HepG2 (cell line): ENCODE results near the gene CCDC197. TPM values are rescaled to one million over a fixed set of nuclear protein-coding genes. Genes with fewer than 3 reads are reported as not detected.

Experiments used
- ATAC-seq: fragments of 200-7000 bp; cut with Tn5 transposase; 3 replicates; pipeline ENCODE4 v1.9.1; 2020; ENCODE audit warnings: mild to moderate bottlenecking, moderate library complexity
- BruUV-seq: library from RNA; stranded (reverse); fragments of 400-500 nt; replicated peaks from 2 replicates; lab custom pipeline; 2021; lab: Mats Ljungman, UMichigan
- CTCF ChIA-PET: fragments of 300-600 bp; formaldehyde crosslinking; extraction: SDS; loops from one replicate; lab custom pipeline; 2021; ENCODE audit warnings: low total read pairs, inconsistent platforms, low intra/inter-chr PET ratio; lab: Yijun Ruan, JAX
- POLR2A ChIA-PET: fragments of 350-600 bp; sonication (Branson Sonifier 250); formaldehyde crosslinking; loops from one replicate; lab custom pipeline; 2020; ENCODE audit warnings: antibody characterized with exemption, inconsistent platforms; lab: Yijun Ruan, JAX
- DNase-seq: peaks from one replicate; pipeline ENCODE4 v3.0.0-alpha.2; 2015; ENCODE audit warnings: low spot score
- FAIRE-seq: peaks from 3 replicates; lab custom pipeline; 2011; peaks lifted over from hg19 to GRCh38; lab: Jason Lieb, UNC
- H2AFZ ChIP-seq: one replicate; pipeline ENCODE4 v1.6.1; 2011; ENCODE audit warnings: low read length, inconsistent platforms
- H3K27ac ChIP-seq: fragments of 300-600 bp; 3 replicates; pipeline ENCODE4 v1.8.0; 2011; ENCODE audit warnings: mixed run types, mild to moderate bottlenecking, mixed read lengths, low read length, inconsistent platforms; ENCODE audit not compliant: insufficient read depth; ENCODE audit errors: extremely low read length
- H3K27me3 ChIP-seq, 2 experiments: fragments of 200-600 bp in 1 of 2; 2 replicates in 1 of 2; 3 replicates in 1 of 2; pipeline versions ENCODE4 v1.6.0 to v1.8.0; 2011; ENCODE audit warnings: low read length in 2 of 2, mild to moderate bottlenecking in 2 of 2, moderate library complexity in 2 of 2, inconsistent platforms in 1 of 2; ENCODE audit not compliant: insufficient read depth in 2 of 2, control insufficient read depth in 1 of 2
- H3K36me3 ChIP-seq, 2 experiments: fragments of 200-600 bp in 1 of 2; replicated peaks in 1 of 2; 2 replicates in 1 of 2; 3 replicates in 1 of 2; pipeline versions ENCODE4 v1.5.1 to v1.8.0; 2011; ENCODE audit warnings: low read length in 2 of 2, inconsistent platforms in 1 of 2; ENCODE audit not compliant: insufficient read depth in 2 of 2, control insufficient read depth in 1 of 2
- H3K4me1 ChIP-seq: 2 replicates; pipeline ENCODE4 v1.5.1; 2012; ENCODE audit warnings: low read length, inconsistent platforms; ENCODE audit not compliant: insufficient read depth
- H3K4me2 ChIP-seq: 2 replicates; pipeline ENCODE4 v1.6.0; 2011; ENCODE audit warnings: low read depth, low read length, inconsistent platforms
- H3K4me3 ChIP-seq, 3 experiments: fragments of 200-600 bp in 1 of 3; sonication (generic), shearing (Covaris generic) in 1 of 3; replicated peaks in 1 of 3; 2 replicates each; pipeline ENCODE4 v1.5.1; 2011 to 2016; ENCODE audit warnings: low read length in 3 of 3, inconsistent platforms in 2 of 3, low read depth in 2 of 3, mild to moderate bottlenecking in 2 of 3, control low read depth in 1 of 3, mixed read lengths in 1 of 3; ENCODE audit not compliant: insufficient read depth in 1 of 3
- H3K79me2 ChIP-seq: one replicate; pipeline ENCODE4 v1.6.1; 2011; ENCODE audit warnings: low read length, inconsistent platforms; ENCODE audit not compliant: insufficient read depth
- H3K9ac ChIP-seq: 2 replicates; pipeline ENCODE4 v1.6.0; 2011; ENCODE audit warnings: mild to moderate bottlenecking, low read depth, low read length, inconsistent platforms; ENCODE audit not compliant: insufficient read depth
- H3K9me3 ChIP-seq: 2 replicates; pipeline ENCODE4 v1.5.1; 2012; ENCODE audit warnings: mild to moderate bottlenecking, low read length
- H4K20me1 ChIP-seq: 2 replicates; pipeline ENCODE4 v1.6.0; 2011; ENCODE audit warnings: inconsistent platforms, mild to moderate bottlenecking, low read length, moderate library complexity; ENCODE audit not compliant: insufficient read depth
- CTCF ChIP-seq: sonication (generic); formaldehyde crosslinking; IDR thresholded peaks from 2 replicates; pipeline ENCODE4 v1.5.0; 2020; ENCODE audit warnings: mild to moderate bottlenecking, missing genetic modification reagents, moderate library complexity
- E2F2 ChIP-seq: sonication (generic); formaldehyde crosslinking; IDR thresholded peaks from 2 replicates; pipeline ENCODE4 v1.4.0; 2020; ENCODE audit warnings: missing genetic modification reagents, borderline replicate concordance
- ELF4 ChIP-seq: sonication (generic); formaldehyde crosslinking; IDR thresholded peaks from 2 replicates; pipeline ENCODE4 v1.5.0; 2020; ENCODE audit warnings: missing genetic modification reagents, mild to moderate bottlenecking, moderate library complexity, borderline replicate concordance
- HIC2 ChIP-seq: sonication (generic); formaldehyde crosslinking; IDR thresholded peaks from 2 replicates; pipeline ENCODE4 v1.9.0; 2022; ENCODE audit warnings: low read depth, missing genetic modification reagents
- KDM1A ChIP-seq: IDR thresholded peaks from 2 replicates; pipeline ENCODE4 v1.6.1; 2016; ENCODE audit warnings: missing compliant biosample characterization
- MAF1 ChIP-seq: sonication (generic); formaldehyde crosslinking; IDR thresholded peaks from 2 replicates; pipeline ENCODE4 v1.5.0; 2020; ENCODE audit warnings: missing genetic modification reagents, borderline replicate concordance
- PHF8 ChIP-seq: sonication (generic); formaldehyde crosslinking; IDR thresholded peaks from 2 replicates; pipeline ENCODE4 v1.5.0; 2020; ENCODE audit warnings: missing genetic modification reagents
- POLR2G ChIP-seq: fragments of 200-400 bp; formaldehyde crosslinking; IDR thresholded peaks from 2 replicates; pipeline ENCODE4 v1.6.1; 2018; ENCODE audit warnings: mild to moderate bottlenecking, low read depth, low read length, moderate library complexity
- SALL1 ChIP-seq: sonication (generic); formaldehyde crosslinking; IDR thresholded peaks from 2 replicates; pipeline ENCODE4 v1.8.0; 2022; ENCODE audit warnings: mild to moderate bottlenecking, missing genetic modification reagents
- SOX6 ChIP-seq, 2 experiments: fragments of 450-650 bp in 1 of 2; sonication (generic) in 1 of 2; formaldehyde crosslinking in 1 of 2; IDR thresholded peaks; 2 replicates each; pipeline versions ENCODE4 v1.4.0 to v1.6.1; 2017 to 2020; ENCODE audit warnings: antibody characterized with exemption in 1 of 2, mild to moderate bottlenecking in 1 of 2, missing genetic modification reagents in 1 of 2
- SYNCRIP ChIP-seq: fragments of 200-400 bp; formaldehyde crosslinking; IDR thresholded peaks from 2 replicates; pipeline ENCODE4 v1.6.1; 2018; ENCODE audit warnings: mild to moderate bottlenecking, low read depth, low read length; ENCODE audit not compliant: insufficient read depth
- TOE1 ChIP-seq: sonication (generic); formaldehyde crosslinking; IDR thresholded peaks from 2 replicates; pipeline ENCODE4 v1.4.0; 2020; ENCODE audit warnings: mild to moderate bottlenecking, missing genetic modification reagents
- ZNF543 ChIP-seq: sonication (generic); formaldehyde crosslinking; IDR thresholded peaks from 2 replicates; pipeline ENCODE4 v1.4.0; 2020; ENCODE audit warnings: mild to moderate bottlenecking, missing genetic modification reagents
- ZNF639 ChIP-seq: conservative IDR thresholded peaks from 2 replicates; pipeline ENCODE4 v1.6.1; 2018; ENCODE audit warnings: missing genetic modification reagents
- ZNF644 ChIP-seq: IDR thresholded peaks from 2 replicates; pipeline ENCODE4 v1.6.1; 2016; ENCODE audit warnings: low read depth
- WGBS: methylation state at CpG from one replicate; pipeline ENCODE4 v1.1.6; 2017; ENCODE audit warnings: low lambda C conversion rate; 5-methylcytosine and 5-hydroxymethylcytosine counted together
- in situ Hi-C: cut with HindIII; loops from 2 replicates; pipeline ENCODE4 v1.10.0; 2017; ENCODE audit warnings: low pct_unique_long_range_greater_than_20kb; ENCODE audit not compliant: extremely low pct_ligation_motif_present
- intact Hi-C: fragments of 100-400 bp; cut with micrococcal nuclease; formaldehyde crosslinking; loops from one replicate; pipeline ENCODE4 v1.10.0; 2022; ENCODE audit not compliant: unreplicated experiment
- polyA plus RNA-seq, 8 experiments: library from polyadenylated mRNA; depleted of rRNA in 3 of 8; stranded (reverse) in 7 of 8; unstranded in 1 of 8; fragments of >200 nt; fragmentation: Illumina TruSeq in 4 of 8; extraction: Trizol in 4 of 8; gene quantifications; 2 replicates each; pipeline versions ENCODE4 v1.2.1 to v1.2.3, GENCODE V29; 2011 to 2016; ENCODE audit warnings: low read depth in 4 of 8, missing spikeins in 1 of 8, mixed read lengths in 1 of 8; ENCODE audit not compliant: insufficient read depth in 1 of 8
- total RNA-seq, 5 experiments: library from RNA; depleted of rRNA; stranded (reverse); fragments of >200 nt; fragmentation: Illumina TruSeq; extraction: Trizol; gene quantifications; 2 replicates each; pipeline ENCODE4 v1.2.3, GENCODE V29; 2016; ENCODE audit warnings: low read depth in 1 of 5

CCDC197 gene
- total and polyA plus RNA-seq, 2 of the 13 experiments (the other 11 are each of a cell fraction or from before 2014, with no cell fraction given), result 0.11 to 0.13 TPM

- H3K4me1 ChIP-seq, result peaks cover 60% of the 10 kb centered on the region
- POLR2A ChIA-PET, result no interaction called here
- H3K79me2 ChIP-seq, result no peaks in the 10 kb centered on the region
- in situ Hi-C loops, result no loop called here
- H3K9ac ChIP-seq, result no peak overlapping the region
- ATAC-seq (no peak), DNase-seq (no peak), FAIRE-seq (no peak)
- H3K4me2 ChIP-seq, result no peak overlapping the region
- H3K4me3 ChIP-seq, result no peak overlapping the region
- no TSS peak for BruUV-seq
- H3K36me3 ChIP-seq, result peaks cover 1 to 6% of the 10 kb centered on the region in 2 experiments; a peak in 3 of 5 replicates
- WGBS, result 92% methylated on average over 13 of the region's 13 CpGs
- CTCF ChIA-PET, result no interaction called here
- H2AFZ ChIP-seq, result no peak overlapping the region
- no peaks in the 10 kb centered on the region for H4K20me1 ChIP-seq
- no peak overlapping the region for H3K27ac ChIP-seq
- no peaks in the 10 kb centered on the region for H3K9me3 ChIP-seq
- H3K27me3 ChIP-seq, result no peaks in the 10 kb centered on the region
- intact Hi-C loops, result no loop called here
- TF ChIP-seq ELF4 (CRISPR knock-in tag), result no peak
- no peak for TF ChIP-seq SALL1 (CRISPR knock-in tag)
- TF ChIP-seq TOE1 (CRISPR knock-in tag), result no peak
- TF ChIP-seq KDM1A (CRISPR knock-in tag), result no peak
- no peak for TF ChIP-seq MAF1 (CRISPR knock-in tag)
- TF ChIP-seq ZNF639 (CRISPR knock-in tag), result no peak
- no peak for TF ChIP-seq PHF8 (CRISPR knock-in tag)
- no peak for TF ChIP-seq ZNF644 (CRISPR knock-in tag)
- TF ChIP-seq SYNCRIP, result no peak
- TF ChIP-seq HIC2 (CRISPR knock-in tag), result no peak
- TF ChIP-seq CTCF (CRISPR knock-in tag), result no peak
- no peak for TF ChIP-seq SOX6 (IDR thresholded peaks at IDR 0.05)
- TF ChIP-seq SOX6 (CRISPR knock-in tag; IDR thresholded peaks at IDR 0.05), result no peak
- no peak for TF ChIP-seq E2F2 (CRISPR knock-in tag)
- no peak for TF ChIP-seq POLR2G
- TF ChIP-seq ZNF543 (CRISPR knock-in tag), result no peak
These were observed 43.7 kb downstream of the CCDC197 start for GRCh38 chr14:94040796-94041195.
